ENCODE measurements around the gene CEMIP.

Gene CEMIP

DNA sequence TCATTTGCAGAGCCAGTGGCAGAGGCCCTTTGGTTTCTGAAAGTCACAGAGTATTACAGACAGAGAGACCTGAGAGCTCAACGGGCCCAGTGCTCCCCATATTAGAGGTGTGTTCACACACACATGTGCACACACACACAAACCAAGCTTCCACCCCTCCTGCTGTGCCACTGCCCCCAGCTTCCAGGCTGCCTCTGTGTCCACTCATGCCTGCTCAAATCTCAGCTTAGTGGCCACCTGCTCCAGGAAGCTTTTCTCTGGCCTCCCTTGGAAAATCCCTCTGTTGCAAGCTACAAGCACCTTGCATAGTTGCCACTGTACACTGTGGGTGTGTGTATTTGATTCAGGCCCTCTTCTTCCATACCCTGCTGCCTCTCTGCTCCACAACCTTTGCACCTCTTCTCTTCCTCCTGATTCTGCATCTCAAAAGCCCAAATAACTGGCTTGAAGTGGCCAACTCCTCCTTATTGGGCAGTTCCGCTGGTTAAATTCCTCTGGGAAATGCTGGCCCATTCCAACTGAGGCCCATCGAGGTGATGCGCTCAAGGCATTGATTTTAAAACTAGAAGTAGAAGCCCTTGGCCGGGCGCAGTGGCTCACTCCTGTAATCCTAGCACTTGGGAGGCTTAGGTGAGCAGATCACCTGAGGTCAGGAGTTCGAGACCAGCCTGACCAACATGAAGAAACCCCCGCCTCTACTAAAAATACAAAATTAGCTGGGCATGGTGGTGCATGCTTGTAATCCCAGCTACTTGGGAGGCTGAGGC is 187.4 kb downstream of the CEMIP start:
- H3K4me1 ChIP-seq (ENCODE audit: control insufficient read depth in 1 of 2, insufficient read depth in 2 of 2, low read length in 2 of 2), result no peaks in the 10 kb centered on the region
- H3K36me3 ChIP-seq (ENCODE audit: control insufficient read depth in 1 of 2, insufficient read depth in 2 of 2, low read length in 2 of 2), result peaks cover 0 to 23% of the 10 kb centered on the region in 2 donors
- no peak overlapping the region for H3K9ac ChIP-seq (ENCODE audit: low read depth in 1 of 2, low read length in 2 of 2)
- no peaks in the 10 kb centered on the region for H3K27me3 ChIP-seq (ENCODE audit: control insufficient read depth in 1 of 2, insufficient read depth in 2 of 2, low read length in 2 of 2)
- H3K4me3 ChIP-seq (ENCODE audit: low read depth in 1 of 2, low read length in 2 of 2), result no peak overlapping the region
- no peaks in the 10 kb centered on the region for H3K9me3 ChIP-seq (ENCODE audit: control insufficient read depth in 1 of 2, low read length in 2 of 2)
- H3K27ac ChIP-seq (ENCODE audit: low read depth, low read length), result no peak overlapping the region

DNA sequence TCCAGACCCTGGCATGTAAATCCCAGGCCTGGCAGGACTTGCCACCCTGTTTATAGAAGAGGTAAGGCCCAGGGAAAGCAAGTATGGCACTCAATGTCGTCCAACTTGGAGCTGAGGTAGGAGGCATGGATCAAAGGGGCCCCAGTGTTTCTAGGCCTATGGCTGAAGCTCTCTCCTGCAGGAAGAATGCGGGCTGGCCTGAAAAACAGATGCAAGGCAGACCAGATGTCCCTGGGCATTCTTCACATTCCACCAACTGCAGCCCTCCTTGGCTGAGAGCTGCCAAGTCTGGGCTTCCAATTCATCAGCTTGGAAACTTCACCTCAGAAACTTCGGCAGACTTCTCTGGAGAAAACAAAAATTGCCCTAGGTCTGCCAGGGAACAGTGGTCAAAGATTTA is 188.3 kb downstream of the CEMIP start:
- Histone ChIP-seq H3K27ac (ENCODE audit: low read depth, low read length) (no peak overlapping the region), H3K4me3 (ENCODE audit: low read depth in 1 of 2, low read length in 2 of 2) (no peak overlapping the region), H3K9me3 (ENCODE audit: control insufficient read depth in 1 of 2, low read length in 2 of 2) (no peaks in the 10 kb centered on the region), H3K36me3 (ENCODE audit: control insufficient read depth in 1 of 2, insufficient read depth in 2 of 2, low read length in 2 of 2) (peaks cover 0 to 26% of the 10 kb centered on the region in 2 donors), H3K9ac (ENCODE audit: low read depth in 1 of 2, low read length in 2 of 2) (no peak overlapping the region), H3K27me3 (ENCODE audit: control insufficient read depth in 1 of 2, insufficient read depth in 2 of 2, low read length in 2 of 2) (no peaks in the 10 kb centered on the region), H3K4me1 (ENCODE audit: control insufficient read depth in 1 of 2, insufficient read depth in 2 of 2, low read length in 2 of 2) (no peaks in the 10 kb centered on the region)

DNA sequence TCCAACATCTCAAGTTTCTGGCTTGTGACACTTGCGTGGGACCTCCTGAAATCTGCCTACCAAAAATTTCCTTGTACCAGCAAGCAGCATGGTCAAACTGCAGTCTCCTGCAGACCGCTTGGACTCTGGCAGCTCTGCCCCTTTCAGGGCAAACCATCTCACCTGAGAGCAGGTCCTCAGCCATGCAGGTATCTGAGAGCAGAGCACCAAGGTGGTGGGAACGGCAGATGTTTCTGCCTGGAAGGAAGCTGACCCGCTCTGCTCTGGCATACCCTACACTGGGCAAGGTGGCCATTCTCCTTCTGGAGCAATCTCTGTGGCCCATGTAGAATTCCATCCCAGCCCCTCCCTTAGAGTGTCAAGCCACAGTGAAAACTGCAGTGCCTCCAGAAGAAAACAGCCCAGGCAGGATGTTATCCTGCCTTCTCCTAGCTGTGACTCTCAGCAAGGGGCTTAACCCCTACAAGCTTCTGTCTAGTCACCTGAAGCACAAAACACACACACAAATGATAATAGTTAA is 188.9 kb downstream of the CEMIP start:
- no peak overlapping the region for H3K9ac ChIP-seq (ENCODE audit: low read depth in 1 of 2, low read length in 2 of 2)
- H3K36me3 ChIP-seq (ENCODE audit: control insufficient read depth in 1 of 2, insufficient read depth in 2 of 2, low read length in 2 of 2), result peaks cover 0 to 27% of the 10 kb centered on the region in 2 donors
- no peak overlapping the region for H3K27ac ChIP-seq (ENCODE audit: low read depth, low read length)

DNA sequence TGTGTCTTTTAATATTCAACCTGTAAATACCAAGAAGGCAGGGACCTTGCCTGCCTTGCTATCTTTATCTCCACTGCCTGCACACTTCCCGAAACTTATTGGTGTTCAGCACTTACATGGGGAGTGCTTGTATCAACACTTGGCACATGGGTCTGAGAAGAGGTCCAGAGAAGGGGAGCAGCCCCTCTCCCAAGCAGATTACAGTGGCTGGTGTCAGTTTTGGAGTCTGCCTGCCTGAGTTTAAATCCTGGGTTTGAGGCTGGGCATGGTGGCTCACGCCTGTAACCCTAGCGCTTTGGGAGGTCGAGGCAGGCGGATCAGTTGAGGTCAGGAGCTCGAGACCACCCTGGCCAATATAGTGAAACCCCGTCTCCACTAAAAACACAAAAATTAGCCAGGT is 190.1 kb downstream of the CEMIP start:
- Histone ChIP-seq H3K9me3 (ENCODE audit: control insufficient read depth in 1 of 2, low read length in 2 of 2) (no peaks in the 10 kb centered on the region), H3K4me1 (ENCODE audit: control insufficient read depth in 1 of 2, insufficient read depth in 2 of 2, low read length in 2 of 2) (no peaks in the 10 kb centered on the region), H3K4me3 (ENCODE audit: low read depth in 1 of 2, low read length in 2 of 2) (no peak overlapping the region), H3K27ac (ENCODE audit: low read depth, low read length) (no peak overlapping the region), H3K36me3 (ENCODE audit: control insufficient read depth in 1 of 2, insufficient read depth in 2 of 2, low read length in 2 of 2) (peaks cover 0 to 27% of the 10 kb centered on the region in 2 donors), H3K27me3 (ENCODE audit: control insufficient read depth in 1 of 2, insufficient read depth in 2 of 2, low read length in 2 of 2) (no peaks in the 10 kb centered on the region), H3K9ac (ENCODE audit: low read depth in 1 of 2, low read length in 2 of 2) (no peak overlapping the region)

More for the DNA sequence above, 188.9 kb downstream of the CEMIP start:
- no peak overlapping the region for H3K4me3 ChIP-seq (ENCODE audit: low read depth in 1 of 2, low read length in 2 of 2)
- H3K9me3 ChIP-seq (ENCODE audit: control insufficient read depth in 1 of 2, low read length in 2 of 2), result no peaks in the 10 kb centered on the region
- no peaks in the 10 kb centered on the region for H3K4me1 ChIP-seq (ENCODE audit: control insufficient read depth in 1 of 2, insufficient read depth in 2 of 2, low read length in 2 of 2)
- H3K27me3 ChIP-seq (ENCODE audit: control insufficient read depth in 1 of 2, insufficient read depth in 2 of 2, low read length in 2 of 2), result no peaks in the 10 kb centered on the region

DNA sequence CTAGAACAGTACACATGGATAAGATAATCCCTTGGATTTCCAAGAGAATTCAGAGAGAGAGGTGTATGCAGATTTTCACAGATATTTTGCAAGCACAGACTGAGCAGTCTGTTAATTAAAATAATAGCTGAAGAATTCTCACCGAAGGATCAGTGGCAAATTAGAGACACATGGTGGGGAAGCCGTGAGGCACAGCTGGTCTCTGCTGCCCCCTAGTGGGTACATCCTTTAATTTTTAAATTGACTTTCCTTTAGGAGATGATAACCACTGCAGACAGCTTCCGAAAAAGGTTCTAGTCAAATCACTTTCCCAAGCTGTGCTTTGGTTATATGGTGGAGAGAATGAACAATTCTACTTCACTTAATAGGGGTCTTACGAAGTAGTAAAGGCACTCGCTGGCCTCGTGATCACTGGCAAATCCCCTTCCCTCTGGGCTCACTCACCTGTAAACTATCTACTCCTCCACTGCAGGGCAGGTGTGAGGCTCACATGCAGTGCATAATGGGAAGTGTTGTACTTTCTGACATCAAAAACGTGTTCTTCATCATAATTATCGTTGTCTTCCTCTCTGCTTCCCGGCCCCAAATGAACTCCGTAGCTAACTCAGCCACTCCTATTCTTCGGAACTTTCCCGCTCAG is 191.0 kb downstream of the CEMIP start:
- Histone ChIP-seq H3K4me3 (ENCODE audit: low read depth in 1 of 2, low read length in 2 of 2) (no peak overlapping the region), H3K27me3 (ENCODE audit: control insufficient read depth in 1 of 2, insufficient read depth in 2 of 2, low read length in 2 of 2) (no peaks in the 10 kb centered on the region), H3K4me1 (ENCODE audit: control insufficient read depth in 1 of 2, insufficient read depth in 2 of 2, low read length in 2 of 2) (no peaks in the 10 kb centered on the region), H3K9ac (ENCODE audit: low read depth in 1 of 2, low read length in 2 of 2) (no peak overlapping the region), H3K36me3 (ENCODE audit: control insufficient read depth in 1 of 2, insufficient read depth in 2 of 2, low read length in 2 of 2) (peaks cover 0 to 27% of the 10 kb centered on the region in 2 donors), H3K9me3 (ENCODE audit: control insufficient read depth in 1 of 2, low read length in 2 of 2) (no peaks in the 10 kb centered on the region), H3K27ac (ENCODE audit: low read depth, low read length) (no peak overlapping the region)

DNA sequence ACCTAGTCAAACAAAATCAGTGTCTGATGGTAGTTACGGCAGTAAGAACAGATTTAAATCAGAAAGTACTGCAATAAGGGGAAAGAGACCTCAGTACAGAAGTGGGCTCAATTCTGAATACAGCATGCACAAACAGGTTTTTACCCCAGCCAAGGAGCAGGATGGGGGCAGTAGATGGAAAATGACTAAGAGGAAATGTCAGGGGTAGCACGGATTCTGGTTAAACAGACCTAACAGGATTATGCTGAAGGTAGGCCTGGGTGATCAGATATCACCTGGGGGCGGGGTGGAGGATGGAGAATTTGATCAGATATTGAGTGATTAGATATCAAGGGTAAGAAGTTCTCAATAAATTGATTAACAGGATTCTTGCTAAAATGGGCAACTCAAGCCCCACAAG is 191.5 kb downstream of the CEMIP start:
- Histone ChIP-seq H3K36me3 (ENCODE audit: control insufficient read depth in 1 of 2, insufficient read depth in 2 of 2, low read length in 2 of 2) (peaks cover 0 to 27% of the 10 kb centered on the region in 2 donors), H3K27ac (ENCODE audit: low read depth, low read length) (no peak overlapping the region)

DNA sequence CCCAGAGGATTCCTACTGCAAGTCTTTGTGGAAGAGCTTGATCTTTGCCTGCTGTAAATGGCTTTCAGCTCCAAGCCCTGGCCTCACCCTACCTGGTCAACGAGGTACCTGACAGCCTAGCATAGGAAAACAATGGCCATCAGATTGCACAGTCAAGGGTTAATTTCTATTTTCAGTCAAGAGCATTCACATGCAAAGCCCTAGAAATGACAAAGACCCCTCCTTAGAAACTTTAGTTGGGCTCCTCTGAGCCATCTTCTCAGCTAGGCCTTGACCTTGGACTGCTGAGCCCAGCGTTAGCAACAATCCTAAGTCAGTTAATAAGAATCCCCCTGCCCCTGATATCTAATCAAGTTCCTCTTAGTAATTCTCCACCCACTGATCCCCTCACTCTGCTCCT is 192.0 kb downstream of the CEMIP start:
- Histone ChIP-seq H3K36me3 (ENCODE audit: control insufficient read depth in 1 of 2, insufficient read depth in 2 of 2, low read length in 2 of 2) (peaks cover 0 to 27% of the 10 kb centered on the region in 2 donors), H3K27me3 (ENCODE audit: control insufficient read depth in 1 of 2, insufficient read depth in 2 of 2, low read length in 2 of 2) (no peaks in the 10 kb centered on the region), H3K4me3 (ENCODE audit: low read depth in 1 of 2, low read length in 2 of 2) (no peak overlapping the region), H3K4me1 (ENCODE audit: control insufficient read depth in 1 of 2, insufficient read depth in 2 of 2, low read length in 2 of 2) (no peaks in the 10 kb centered on the region), H3K9me3 (ENCODE audit: control insufficient read depth in 1 of 2, low read length in 2 of 2) (no peaks in the 10 kb centered on the region), H3K9ac (ENCODE audit: low read depth in 1 of 2, low read length in 2 of 2) (no peak overlapping the region), H3K27ac (ENCODE audit: low read depth, low read length) (no peak overlapping the region)

More for the DNA sequence above, 191.5 kb downstream of the CEMIP start:
- H3K9ac ChIP-seq (ENCODE audit: low read depth in 1 of 2, low read length in 2 of 2), result no peak overlapping the region
- no peaks in the 10 kb centered on the region for H3K9me3 ChIP-seq (ENCODE audit: control insufficient read depth in 1 of 2, low read length in 2 of 2)
- H3K4me1 ChIP-seq (ENCODE audit: control insufficient read depth in 1 of 2, insufficient read depth in 2 of 2, low read length in 2 of 2), result no peaks in the 10 kb centered on the region
- no peak overlapping the region for H3K4me3 ChIP-seq (ENCODE audit: low read depth in 1 of 2, low read length in 2 of 2)
- no peaks in the 10 kb centered on the region for H3K27me3 ChIP-seq (ENCODE audit: control insufficient read depth in 1 of 2, insufficient read depth in 2 of 2, low read length in 2 of 2)

DNA sequence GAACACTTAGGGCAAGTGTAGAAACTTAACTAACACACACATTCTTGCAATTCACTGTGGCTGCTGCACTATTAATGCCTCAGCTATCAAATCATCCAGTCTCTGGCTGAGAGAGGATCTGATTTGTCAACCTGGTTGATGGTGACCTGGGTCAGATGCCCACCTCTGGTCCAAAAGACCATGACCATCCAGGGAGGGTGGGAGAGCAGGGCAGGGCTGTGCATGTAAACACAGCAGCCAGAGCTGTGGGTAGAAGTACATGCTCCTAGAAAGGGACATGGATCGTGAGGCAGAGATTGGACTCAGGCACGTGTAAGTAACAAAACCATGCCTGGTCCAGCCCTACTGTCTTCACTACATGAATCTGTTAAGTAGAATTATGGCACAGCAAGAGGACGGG is 193.1 kb downstream of the CEMIP start:
- Histone ChIP-seq H3K27me3 (ENCODE audit: control insufficient read depth in 1 of 2, insufficient read depth in 2 of 2, low read length in 2 of 2) (no peaks in the 10 kb centered on the region), H3K9ac (ENCODE audit: low read depth in 1 of 2, low read length in 2 of 2) (no peak overlapping the region), H3K36me3 (ENCODE audit: control insufficient read depth in 1 of 2, insufficient read depth in 2 of 2, low read length in 2 of 2) (peaks cover 0 to 28% of the 10 kb centered on the region in 2 donors), H3K4me1 (ENCODE audit: control insufficient read depth in 1 of 2, insufficient read depth in 2 of 2, low read length in 2 of 2) (no peaks in the 10 kb centered on the region), H3K4me3 (ENCODE audit: low read depth in 1 of 2, low read length in 2 of 2) (no peak overlapping the region), H3K9me3 (ENCODE audit: control insufficient read depth in 1 of 2, low read length in 2 of 2) (no peaks in the 10 kb centered on the region), H3K27ac (ENCODE audit: low read depth, low read length) (no peak overlapping the region)

DNA sequence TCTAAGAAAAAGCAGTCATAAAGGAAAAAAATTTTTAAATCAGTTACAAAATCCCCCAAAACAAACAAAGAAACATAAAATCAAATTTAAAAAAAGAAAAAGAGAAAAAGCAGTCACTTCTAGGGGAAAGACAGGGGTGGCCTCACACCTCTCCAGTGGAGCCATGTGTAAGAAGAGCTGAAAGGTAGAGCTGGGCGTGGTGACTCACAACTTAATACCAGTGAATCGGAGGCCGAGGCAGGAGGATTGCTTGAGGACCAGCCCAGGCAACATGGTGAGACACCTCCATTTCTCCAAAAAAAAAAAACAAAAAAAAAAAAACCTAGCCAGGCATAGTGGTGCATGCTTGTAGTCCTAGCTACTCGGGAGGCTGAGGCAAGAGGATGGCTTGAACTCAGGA is 195.7 kb downstream of the CEMIP start:
- no peak overlapping the region for H3K9ac ChIP-seq (ENCODE audit: low read depth in 1 of 2, low read length in 2 of 2)
- no peaks in the 10 kb centered on the region for H3K27me3 ChIP-seq (ENCODE audit: control insufficient read depth in 1 of 2, insufficient read depth in 2 of 2, low read length in 2 of 2)
- H3K9me3 ChIP-seq (ENCODE audit: control insufficient read depth in 1 of 2, low read length in 2 of 2), result no peaks in the 10 kb centered on the region
- H3K4me1 ChIP-seq (ENCODE audit: control insufficient read depth in 1 of 2, insufficient read depth in 2 of 2, low read length in 2 of 2), result no peaks in the 10 kb centered on the region
- no peak overlapping the region for H3K27ac ChIP-seq (ENCODE audit: low read depth, low read length)
- H3K4me3 ChIP-seq (ENCODE audit: low read depth in 1 of 2, low read length in 2 of 2), result no peak overlapping the region
- peaks cover 15 to 31% of the 10 kb centered on the region in 2 donors for H3K36me3 ChIP-seq (ENCODE audit: control insufficient read depth in 1 of 2, insufficient read depth in 2 of 2, low read length in 2 of 2)

DNA sequence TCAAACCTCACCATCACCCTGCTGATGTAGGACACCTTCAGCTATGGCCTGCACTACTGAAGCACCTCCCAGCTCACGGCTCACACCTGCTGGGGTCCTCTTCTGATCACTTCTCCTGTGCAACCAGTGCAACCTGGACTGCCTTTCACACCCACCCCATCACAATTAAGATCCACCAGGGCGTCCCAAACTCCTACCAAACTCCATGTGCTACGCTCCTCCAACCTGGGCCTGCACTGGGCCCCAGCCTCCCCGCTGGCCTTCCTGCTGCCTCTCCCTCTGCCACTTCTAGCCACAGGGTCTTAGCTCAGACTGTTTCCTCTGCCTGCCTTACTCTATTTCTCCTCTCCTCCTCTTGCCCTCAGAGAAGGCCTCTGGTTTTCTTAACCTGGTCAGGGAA is 197.7 kb downstream of the CEMIP start:
- Histone ChIP-seq H3K9me3 (ENCODE audit: control insufficient read depth in 1 of 2, low read length in 2 of 2) (no peaks in the 10 kb centered on the region), H3K9ac (ENCODE audit: low read depth in 1 of 2, low read length in 2 of 2) (no peak overlapping the region), H3K4me1 (ENCODE audit: control insufficient read depth in 1 of 2, insufficient read depth in 2 of 2, low read length in 2 of 2) (no peaks in the 10 kb centered on the region), H3K27ac (ENCODE audit: low read depth, low read length) (no peak overlapping the region), H3K36me3 (ENCODE audit: control insufficient read depth in 1 of 2, insufficient read depth in 2 of 2, low read length in 2 of 2) (peaks cover 15 to 38% of the 10 kb centered on the region in 2 donors), H3K4me3 (ENCODE audit: low read depth in 1 of 2, low read length in 2 of 2) (no peak overlapping the region), H3K27me3 (ENCODE audit: control insufficient read depth in 1 of 2, insufficient read depth in 2 of 2, low read length in 2 of 2) (no peaks in the 10 kb centered on the region)
